NT2/D1 (cell line): Measurements from ENCODE around the gene ZPR1.

Source experiments
- DNase-seq: peaks from one replicate; pipeline ENCODE4 v3.0.0-alpha.2; 2011; ENCODE audit warnings: low read depth, low spot score
- H3K27me3 ChIP-seq: 2 replicates; pipeline ENCODE4 v1.6.0; 2011; ENCODE audit warnings: mild to moderate bottlenecking; ENCODE audit not compliant: insufficient read length, insufficient read depth
- H3K36me3 ChIP-seq: 2 replicates; pipeline ENCODE4 v1.6.1; 2011; ENCODE audit warnings: mild to moderate bottlenecking, low read length, mixed read lengths; ENCODE audit not compliant: insufficient read depth, insufficient read length
- H3K4me1 ChIP-seq: 2 replicates; pipeline ENCODE4 v1.5.1; 2011; ENCODE audit not compliant: insufficient read depth, insufficient read length
- H3K4me3 ChIP-seq: 2 replicates; pipeline ENCODE4 v1.5.1; 2011; ENCODE audit warnings: low read depth; ENCODE audit not compliant: insufficient read length
- H3K9ac ChIP-seq: 2 replicates; pipeline ENCODE4 v1.6.0; 2011; ENCODE audit warnings: low read depth; ENCODE audit not compliant: insufficient read length
- H3K9me3 ChIP-seq: 2 replicates; pipeline ENCODE4 v1.5.1; 2011; ENCODE audit warnings: mild to moderate bottlenecking, low read length; ENCODE audit not compliant: insufficient read depth
- SUZ12 ChIP-seq: IDR thresholded peaks from 2 replicates; pipeline ENCODE4 v1.6.1; 2011; ENCODE audit not compliant: insufficient read length, insufficient read depth; ENCODE audit errors: extremely low read depth
- YY1 ChIP-seq: IDR thresholded peaks from 2 replicates; pipeline ENCODE4 v1.6.1; 2011; ENCODE audit not compliant: insufficient read length, insufficient read depth
- ZNF274 ChIP-seq: IDR thresholded peaks from 2 replicates; pipeline ENCODE4 v1.6.1; 2011; ENCODE audit warnings: mild to moderate bottlenecking, low read depth, low read length

ZPR1 gene

DNA sequence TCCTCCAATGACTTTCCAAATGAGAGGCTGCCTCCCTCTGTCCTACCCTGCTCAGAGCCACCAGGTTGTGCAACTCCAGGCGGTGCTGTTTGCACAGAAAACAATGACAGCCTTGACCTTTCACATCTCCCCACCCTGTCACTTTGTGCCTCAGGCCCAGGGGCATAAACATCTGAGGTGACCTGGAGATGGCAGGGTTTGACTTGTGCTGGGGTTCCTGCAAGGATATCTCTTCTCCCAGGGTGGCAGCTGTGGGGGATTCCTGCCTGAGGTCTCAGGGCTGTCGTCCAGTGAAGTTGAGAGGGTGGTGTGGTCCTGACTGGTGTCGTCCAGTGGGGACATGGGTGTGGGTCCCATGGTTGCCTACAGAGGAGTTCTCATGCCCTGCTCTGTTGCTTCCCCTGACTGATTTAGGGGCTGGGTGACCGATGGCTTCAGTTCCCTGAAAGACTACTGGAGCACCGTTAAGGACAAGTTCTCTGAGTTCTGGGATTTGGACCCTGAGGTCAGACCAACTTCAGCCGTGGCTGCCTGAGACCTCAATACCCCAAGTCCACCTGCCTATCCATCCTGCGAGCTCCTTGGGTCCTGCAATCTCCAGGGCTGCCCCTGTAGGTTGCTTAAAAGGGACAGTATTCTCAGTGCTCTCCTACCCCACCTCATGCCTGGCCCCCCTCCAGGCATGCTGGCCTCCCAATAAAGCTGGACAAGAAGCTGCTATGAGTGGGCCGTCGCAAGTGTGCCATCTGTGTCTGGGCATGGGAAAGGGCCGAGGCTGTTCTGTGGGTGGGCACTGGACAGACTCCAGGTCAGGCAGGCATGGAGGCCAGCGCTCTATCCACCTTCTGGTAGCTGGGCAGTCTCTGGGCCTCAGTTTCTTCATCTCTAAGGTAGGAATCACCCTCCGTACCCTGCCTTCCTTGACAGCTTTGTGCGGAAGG lies 44.8 kb upstream of the ZPR1 start:
- Histone ChIP-seq H3K9ac (no peak overlapping the region), H3K9me3 (no peaks in the 10 kb centered on the region), H3K27me3 (no peaks in the 10 kb centered on the region), H3K36me3 (no peaks in the 10 kb centered on the region), H3K4me1 (peaks cover 23% of the 10 kb centered on the region), H3K4me3 (no peak overlapping the region)
- DNase-seq = no peak
- TF ChIP-seq SUZ12 = no peak
- no peak for TF ChIP-seq YY1
- TF ChIP-seq ZNF274 = no peak

DNA sequence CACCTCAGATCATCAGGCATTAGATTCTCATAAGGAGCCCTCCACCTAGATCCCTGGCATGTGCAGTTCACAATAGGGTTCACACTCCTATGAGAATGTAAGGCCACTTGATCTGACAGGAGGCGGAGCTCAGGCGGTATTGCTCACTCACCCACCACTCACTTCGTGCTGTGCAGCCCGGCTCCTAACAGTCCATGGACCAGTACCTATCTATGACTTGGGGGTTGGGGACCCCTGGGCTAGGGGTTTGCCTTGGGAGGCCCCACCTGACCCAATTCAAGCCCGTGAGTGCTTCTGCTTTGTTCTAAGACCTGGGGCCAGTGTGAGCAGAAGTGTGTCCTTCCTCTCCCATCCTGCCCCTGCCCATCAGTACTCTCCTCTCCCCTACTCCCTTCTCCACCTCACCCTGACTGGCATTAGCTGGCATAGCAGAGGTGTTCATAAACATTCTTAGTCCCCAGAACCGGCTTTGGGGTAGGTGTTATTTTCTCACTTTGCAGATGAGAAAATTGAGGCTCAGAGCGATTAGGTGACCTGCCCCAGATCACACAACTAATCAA lies 44.0 kb upstream of the ZPR1 start:
- no peak for TF ChIP-seq YY1
- no peak for TF ChIP-seq ZNF274
- TF ChIP-seq SUZ12 = no peak
- no peak overlapping the region for H3K4me3 ChIP-seq
- H3K36me3 ChIP-seq = no peaks in the 10 kb centered on the region
- H3K4me1 ChIP-seq = peaks cover 22% of the 10 kb centered on the region
- no peaks in the 10 kb centered on the region for H3K9me3 ChIP-seq
- no peak overlapping the region for H3K9ac ChIP-seq
- no peak for DNase-seq
- H3K27me3 ChIP-seq = no peaks in the 10 kb centered on the region

DNA sequence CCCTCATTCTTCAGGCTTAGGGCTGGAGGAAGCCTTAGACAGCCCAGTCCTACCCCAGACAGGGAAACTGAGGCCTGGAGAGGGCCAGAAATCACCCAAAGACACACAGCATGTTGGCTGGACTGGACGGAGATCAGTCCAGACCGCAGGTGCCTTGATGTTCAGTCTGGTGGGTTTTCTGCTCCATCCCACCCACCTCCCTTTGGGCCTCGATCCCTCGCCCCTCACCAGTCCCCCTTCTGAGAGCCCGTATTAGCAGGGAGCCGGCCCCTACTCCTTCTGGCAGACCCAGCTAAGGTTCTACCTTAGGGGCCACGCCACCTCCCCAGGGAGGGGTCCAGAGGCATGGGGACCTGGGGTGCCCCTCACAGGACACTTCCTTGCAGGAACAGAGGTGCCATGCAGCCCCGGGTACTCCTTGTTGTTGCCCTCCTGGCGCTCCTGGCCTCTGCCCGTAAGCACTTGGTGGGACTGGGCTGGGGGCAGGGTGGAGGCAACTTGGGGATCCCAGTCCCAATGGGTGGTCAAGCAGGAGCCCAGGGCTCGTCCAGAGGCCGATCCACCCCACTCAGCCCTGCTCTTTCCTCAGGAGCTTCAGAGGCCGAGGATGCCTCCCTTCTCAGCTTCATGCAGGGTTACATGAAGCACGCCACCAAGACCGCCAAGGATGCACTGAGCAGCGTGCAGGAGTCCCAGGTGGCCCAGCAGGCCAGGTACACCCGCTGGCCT lies 42.5 kb upstream of the ZPR1 start:
- H3K27me3 ChIP-seq = peaks cover 11% of the 10 kb centered on the region
- H3K9ac ChIP-seq = no peak overlapping the region
- DNase-seq = no peak
- no peaks in the 10 kb centered on the region for H3K9me3 ChIP-seq
- H3K36me3 ChIP-seq = no peaks in the 10 kb centered on the region
- H3K4me3 ChIP-seq = no peak overlapping the region
- TF ChIP-seq YY1 (no peak), SUZ12 (no peak), ZNF274 (no peak)
- H3K4me1 ChIP-seq = peaks cover 18% of the 10 kb centered on the region

DNA sequence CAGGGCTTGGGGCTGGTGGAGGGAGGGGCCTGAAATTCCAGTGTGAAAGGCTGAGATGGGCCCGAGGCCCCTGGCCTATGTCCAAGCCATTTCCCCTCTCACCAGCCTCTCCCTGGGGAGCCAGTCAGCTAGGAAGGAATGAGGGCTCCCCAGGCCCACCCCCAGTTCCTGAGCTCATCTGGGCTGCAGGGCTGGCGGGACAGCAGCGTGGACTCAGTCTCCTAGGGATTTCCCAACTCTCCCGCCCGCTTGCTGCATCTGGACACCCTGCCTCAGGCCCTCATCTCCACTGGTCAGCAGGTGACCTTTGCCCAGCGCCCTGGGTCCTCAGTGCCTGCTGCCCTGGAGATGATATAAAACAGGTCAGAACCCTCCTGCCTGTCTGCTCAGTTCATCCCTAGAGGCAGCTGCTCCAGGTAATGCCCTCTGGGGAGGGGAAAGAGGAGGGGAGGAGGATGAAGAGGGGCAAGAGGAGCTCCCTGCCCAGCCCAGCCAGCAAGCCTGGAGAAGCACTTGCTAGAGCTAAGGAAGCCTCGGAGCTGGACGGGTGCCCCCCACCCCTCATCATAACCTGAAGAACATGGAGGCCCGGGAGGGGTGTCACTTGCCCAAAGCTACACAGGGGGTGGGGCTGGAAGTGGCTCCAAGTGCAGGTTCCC lies 41.8 kb upstream of the ZPR1 start, which contains the start of gene APOC3:
TSS of gene APOC3 (plus strand) at position 383 of the 659 bp plus-strand sequence. CDS start 676 bp downstream, outside the sequence.
- H3K9me3 ChIP-seq = no peaks in the 10 kb centered on the region
- H3K4me1 ChIP-seq = peaks cover 15% of the 10 kb centered on the region
- TF ChIP-seq SUZ12 (no peak), YY1 (no peak), ZNF274 (no peak)
- no peaks in the 10 kb centered on the region for H3K36me3 ChIP-seq
- no peak within 1 kb of the TSS for H3K4me3 ChIP-seq
- H3K27me3 ChIP-seq = peaks cover 11% of the 10 kb centered on the region
- no peak within 1 kb of the TSS for H3K9ac ChIP-seq
- no peak for DNase-seq

DNA sequence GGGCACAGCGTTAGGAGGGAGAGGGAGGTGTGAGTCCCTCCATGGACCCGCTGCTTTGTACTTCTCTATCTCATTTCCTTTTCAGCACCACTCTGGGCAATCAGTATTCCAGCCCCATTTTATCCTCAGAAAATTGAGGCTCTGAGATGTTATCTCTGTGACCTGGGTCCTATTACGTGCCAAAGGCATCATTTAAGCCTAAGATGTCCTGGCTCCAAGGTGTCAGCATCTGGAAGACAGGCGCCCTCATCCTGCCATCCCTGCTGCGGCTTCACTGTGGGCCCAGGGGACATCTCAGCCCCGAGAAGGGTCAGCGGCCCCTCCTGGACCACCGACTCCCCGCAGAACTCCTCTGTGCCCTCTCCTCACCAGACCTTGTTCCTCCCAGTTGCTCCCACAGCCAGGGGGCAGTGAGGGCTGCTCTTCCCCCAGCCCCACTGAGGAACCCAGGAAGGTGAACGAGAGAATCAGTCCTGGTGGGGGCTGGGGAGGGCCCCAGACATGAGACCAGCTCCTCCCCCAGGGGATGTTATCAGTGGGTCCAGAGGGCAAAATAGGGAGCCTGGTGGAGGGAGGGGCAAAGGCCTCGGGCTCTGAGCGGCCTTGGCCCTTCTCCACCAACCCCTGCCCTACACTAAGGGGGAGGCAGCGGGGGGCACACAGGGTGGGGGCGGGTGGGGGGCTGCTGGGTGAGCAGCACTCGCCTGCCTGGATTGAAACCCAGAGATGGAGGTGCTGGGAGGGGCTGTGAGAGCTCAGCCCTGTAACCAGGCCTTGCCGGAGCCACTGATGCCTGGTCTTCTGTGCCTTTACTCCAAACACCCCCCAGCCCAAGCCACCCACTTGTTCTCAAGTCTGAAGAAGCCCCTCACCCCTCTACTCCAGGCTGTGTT lies 41.1 kb upstream of the ZPR1 start:
- Histone ChIP-seq H3K27me3 (peaks cover 11% of the 10 kb centered on the region), H3K4me3 (no peak overlapping the region), H3K4me1 (peaks cover 15% of the 10 kb centered on the region), H3K9me3 (no peaks in the 10 kb centered on the region), H3K36me3 (no peaks in the 10 kb centered on the region), H3K9ac (no peak overlapping the region)
- no peak for TF ChIP-seq ZNF274
- no peak for TF ChIP-seq SUZ12
- TF ChIP-seq YY1 = no peak
- no peak for DNase-seq

DNA sequence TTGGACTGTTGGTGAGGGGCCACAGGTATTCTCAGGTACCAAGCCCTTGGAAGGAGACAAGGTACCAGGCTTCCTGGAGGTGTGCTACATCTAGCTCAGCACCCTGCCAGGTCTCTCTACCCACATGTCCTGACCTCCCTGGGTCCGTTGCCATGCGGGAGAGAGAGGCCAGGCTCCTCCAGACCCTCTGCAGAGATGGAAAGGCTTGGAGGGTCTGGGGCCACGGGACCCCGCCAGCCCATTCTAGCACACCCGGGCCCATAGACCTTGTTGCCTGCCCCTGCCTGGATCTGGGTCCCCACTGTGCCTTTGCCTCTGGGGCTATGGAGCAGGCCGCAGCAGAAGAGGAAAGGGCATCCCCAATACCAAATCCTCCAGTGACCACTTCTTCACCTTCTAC lies 39.6 kb upstream of the ZPR1 start:
- no peak for DNase-seq
- TF ChIP-seq ZNF274 = no peak
- TF ChIP-seq YY1 = no peak
- no peak for TF ChIP-seq SUZ12
- H3K9me3 ChIP-seq = no peaks in the 10 kb centered on the region
- H3K4me3 ChIP-seq = no peak overlapping the region
- H3K4me1 ChIP-seq = peaks cover 18% of the 10 kb centered on the region
- peaks cover 11% of the 10 kb centered on the region for H3K27me3 ChIP-seq
- H3K36me3 ChIP-seq = no peaks in the 10 kb centered on the region
- no peak overlapping the region for H3K9ac ChIP-seq
